ENCODE data around the gene RNF20.
"Not testable (repeated sequence)": the region's sequence is repeated elsewhere in the genome, so short reads cannot be mapped to it uniquely, and the experiment has no call there.

- not testable (repeated sequence) for TF ChIP-seq POLR2A (IDR thresholded peaks at IDR 0.05; ENCODE audit: low read depth, low read length); POLR2AphosphoS5 (IDR thresholded peaks at IDR 0.05; ENCODE audit: low read depth, low read length); TAF1 (IDR thresholded peaks at IDR 0.05; ENCODE audit: borderline replicate concordance, low read depth, low read length)
These were observed 56.4 kb downstream of the RNF20 start for GRCh38 chr9:101590074-101590473.
